Prostate gland (tissue), 2 donors: ENCODE results near the gene ZNRF3. TPM values are rescaled to one million over a fixed set of nuclear protein-coding genes. Genes with fewer than 3 reads are reported as not detected.

Source experiments
- DNase-seq: peaks from one replicate; pipeline ENCODE4 v3.0.0-alpha.2; 2019; ENCODE audit warnings: low spot score
- H3K27ac ChIP-seq, 2 donors: fragments of 200-600 bp; sonication (generic); 2 replicates each; pipeline ENCODE4 v1.5.1; 2017 to 2019
- H3K27me3 ChIP-seq: fragments of 200-600 bp; sonication (generic); replicated peaks from 2 replicates; pipeline ENCODE4 v1.5.1; 2019; ENCODE audit not compliant: insufficient read depth
- H3K36me3 ChIP-seq, 2 donors: fragments of 200-600 bp; sonication (generic); 1 replicate in 1 of 2; 2 replicates in 1 of 2; pipeline versions ENCODE4 v1.5.1 to v1.8.1; 2017 to 2019
- H3K4me1 ChIP-seq: fragments of 200-600 bp; sonication (generic); replicated peaks from 2 replicates; pipeline ENCODE4 v1.5.1; 2019
- H3K4me3 ChIP-seq, 2 donors: fragments of 200-600 bp; sonication (generic); 2 replicates each; pipeline ENCODE4 v1.5.1; 2017 to 2019
- H3K9me3 ChIP-seq: fragments of 200-600 bp; sonication (generic); 2 replicates; pipeline ENCODE4 v1.5.1; 2017
- CTCF ChIP-seq, 4 experiments: fragments of 200-600 bp in 2 of 4; fragments of 450-650 bp in 2 of 4; sonication (generic) in 2 of 4; IDR thresholded peaks; 1 replicate in 3 of 4; 2 replicates in 1 of 4; pipeline ENCODE4 v1.5.1; 2016 to 2019; ENCODE audit warnings: antibody characterized with exemption in 4 of 4, mild to moderate bottlenecking in 2 of 4, moderate library complexity in 2 of 4
- POLR2A ChIP-seq: fragments of 450-650 bp; IDR thresholded peaks from one replicate; pipeline ENCODE4 v1.6.1; 2016; ENCODE audit warnings: antibody characterized with exemption, mild to moderate bottlenecking
- POLR2AphosphoS5 ChIP-seq: sonication (generic); formaldehyde crosslinking; IDR thresholded peaks from one replicate; pipeline ENCODE4 v1.6.1; 2017; ENCODE audit warnings: antibody characterized with exemption
- WGBS: methylation state at CpG from one replicate; pipeline ENCODE4 v1.1.5; 2018; 5-methylcytosine and 5-hydroxymethylcytosine counted together
- intact Hi-C: fragments of 100-400 bp; cut with DNase I; formaldehyde crosslinking; loops from one replicate; pipeline ENCODE4 v1.14.2; 2022
- total RNA-seq, 2 donors: library from RNA; depleted of rRNA; stranded (reverse); fragments of >200 nt; gene quantifications; one replicate each; pipeline ENCODE4 v1.1.0, GENCODE V29; 2016

ZNRF3 gene
- total RNA-seq, 2 donors from 2014 or later: 38.5 to 46.1 TPM

DNA sequence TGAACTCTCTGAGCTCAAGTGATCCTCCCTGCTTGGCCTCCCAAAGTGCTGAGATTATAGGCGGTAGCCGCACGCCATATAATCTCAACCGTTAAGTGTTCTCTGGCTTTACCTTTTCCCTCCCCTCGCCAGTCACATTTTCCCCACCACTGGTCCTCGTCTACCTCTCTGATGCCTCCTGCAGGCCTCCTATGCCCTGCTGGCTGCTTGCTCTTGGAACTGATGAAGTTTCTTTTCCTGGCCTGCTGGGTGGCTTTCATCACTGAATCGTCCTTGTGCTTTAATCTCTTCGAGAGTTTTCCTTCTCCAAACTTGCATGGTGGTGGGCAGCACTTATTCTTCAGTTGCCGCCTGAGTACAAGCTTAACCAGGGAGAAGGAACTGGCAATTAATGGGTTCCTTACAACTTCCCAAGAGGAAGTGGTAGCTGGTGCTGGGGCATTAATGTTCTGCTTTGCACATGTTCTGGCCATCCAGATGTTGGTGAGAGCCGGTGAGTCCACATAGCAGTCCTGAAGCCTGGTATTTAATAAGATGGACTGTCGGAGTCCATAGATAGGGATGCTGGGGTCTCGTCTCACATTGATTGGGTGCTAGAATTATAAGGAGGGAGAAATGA is 177.0 kb downstream of the ZNRF3 start:
- no peak for DNase-seq
- intact Hi-C loops: no loop called here
- H3K36me3 ChIP-seq: no peaks in the 10 kb centered on the region

DNA sequence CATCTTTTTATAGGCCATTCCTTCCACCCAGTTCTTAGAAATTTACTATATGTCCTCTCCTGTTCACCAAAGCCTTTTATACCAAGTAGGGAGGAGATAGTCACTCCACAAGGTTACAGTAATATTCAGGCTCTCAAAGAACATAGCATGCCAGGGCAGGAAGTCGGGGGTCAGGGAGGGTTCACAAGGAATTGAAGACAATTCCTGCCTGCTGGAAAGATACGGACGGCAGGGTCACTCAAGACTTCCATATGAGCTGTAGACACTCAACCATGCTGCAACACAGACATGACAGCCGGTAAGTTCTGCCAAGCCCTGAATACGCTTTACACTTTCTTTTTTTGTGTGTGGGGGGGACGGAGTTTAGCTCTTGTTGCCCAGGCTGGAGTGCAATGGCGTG is 177.6 kb downstream of the ZNRF3 start:
- no peaks in the 10 kb centered on the region for H3K9me3 ChIP-seq
- no peak overlapping the region for H3K27ac ChIP-seq
- WGBS: 71% methylated on average over 7 of the region's 7 CpGs
- H3K36me3 ChIP-seq: no peaks in the 10 kb centered on the region
- peaks cover 4% of the 10 kb centered on the region for H3K4me1 ChIP-seq
- no peak for TF ChIP-seq POLR2A
- no peak for TF ChIP-seq CTCF (IDR thresholded peaks at IDR 0.05)
- TF ChIP-seq POLR2AphosphoS5: no peak
- no peak for DNase-seq
- intact Hi-C loops: no loop called here
- H3K4me3 ChIP-seq: no peak overlapping the region
- H3K27me3 ChIP-seq: no peaks in the 10 kb centered on the region

More for the DNA sequence above, 177.0 kb downstream of the ZNRF3 start:
- Histone ChIP-seq H3K27me3 (no peaks in the 10 kb centered on the region), H3K4me1 (peaks cover 4% of the 10 kb centered on the region), H3K9me3 (no peaks in the 10 kb centered on the region), H3K4me3 (no peak overlapping the region), H3K27ac (no peak overlapping the region)
- TF ChIP-seq POLR2A: no peak
- no peak for TF ChIP-seq POLR2AphosphoS5
- no peak for TF ChIP-seq CTCF (IDR thresholded peaks at IDR 0.05)
- WGBS: 88% methylated on average over 12 of the region's 12 CpGs

GRCh38 chr22:29061773-29062172 is 178.4 kb downstream of the ZNRF3 start, which contains the start of gene C22orf31:
C22orf31 (minus strand) TSS chr22:29061831; CDS start chr22:29061792, 39 bp downstream.
- no peaks in the 10 kb centered on the region for H3K9me3 ChIP-seq
- DNase-seq: no peak
- H3K27me3 ChIP-seq: no peaks in the 10 kb centered on the region
- TF ChIP-seq POLR2AphosphoS5: no peak
- intact Hi-C loops: no loop called here
- 53% methylated on average over 2 of the region's 2 CpGs for WGBS
- H3K4me3 ChIP-seq: no peak within 1 kb of the TSS
- no peaks in the 10 kb centered on the region for H3K36me3 ChIP-seq
- peaks cover 4% of the 10 kb centered on the region for H3K4me1 ChIP-seq
- no peak within 1 kb of the TSS for H3K27ac ChIP-seq

DNA sequence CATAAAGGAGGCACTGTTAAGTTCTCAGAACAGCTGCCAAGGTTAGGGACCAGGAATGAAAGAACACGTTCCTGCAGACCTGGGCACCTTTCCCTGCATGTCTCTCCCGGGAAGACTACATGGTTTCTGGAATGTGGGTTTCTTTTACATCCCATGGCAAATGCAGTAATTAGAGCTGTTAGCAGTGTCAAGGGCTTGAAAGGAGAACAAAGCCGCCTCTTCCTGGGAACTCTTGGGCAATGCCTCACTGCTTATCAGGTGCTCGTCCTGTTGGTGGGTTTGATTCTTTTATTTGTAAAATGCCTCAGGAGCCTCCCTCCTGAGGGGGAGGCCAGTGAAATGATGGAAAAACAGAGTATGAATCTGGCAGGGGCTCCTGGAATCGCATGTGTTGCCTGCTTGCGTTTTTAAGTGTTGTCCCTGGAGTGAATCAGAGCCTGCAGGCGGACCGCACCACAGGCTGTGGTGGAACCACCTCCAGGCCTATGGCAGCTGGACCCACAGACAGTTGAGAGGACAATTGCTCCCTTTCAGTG is 179.0 kb downstream of the ZNRF3 start:
- intact Hi-C loops: no loop called here
- DNase-seq: no peak
- no peak overlapping the region for H3K27ac ChIP-seq
- no peak overlapping the region for H3K4me3 ChIP-seq
- peaks cover 4% of the 10 kb centered on the region for H3K4me1 ChIP-seq
- no peaks in the 10 kb centered on the region for H3K9me3 ChIP-seq
- no peaks in the 10 kb centered on the region for H3K27me3 ChIP-seq
- no peak for TF ChIP-seq POLR2A
- no peaks in the 10 kb centered on the region for H3K36me3 ChIP-seq
- whole genome bisulfite sequencing: 41% methylated on average over 8 of the region's 8 CpGs

DNA sequence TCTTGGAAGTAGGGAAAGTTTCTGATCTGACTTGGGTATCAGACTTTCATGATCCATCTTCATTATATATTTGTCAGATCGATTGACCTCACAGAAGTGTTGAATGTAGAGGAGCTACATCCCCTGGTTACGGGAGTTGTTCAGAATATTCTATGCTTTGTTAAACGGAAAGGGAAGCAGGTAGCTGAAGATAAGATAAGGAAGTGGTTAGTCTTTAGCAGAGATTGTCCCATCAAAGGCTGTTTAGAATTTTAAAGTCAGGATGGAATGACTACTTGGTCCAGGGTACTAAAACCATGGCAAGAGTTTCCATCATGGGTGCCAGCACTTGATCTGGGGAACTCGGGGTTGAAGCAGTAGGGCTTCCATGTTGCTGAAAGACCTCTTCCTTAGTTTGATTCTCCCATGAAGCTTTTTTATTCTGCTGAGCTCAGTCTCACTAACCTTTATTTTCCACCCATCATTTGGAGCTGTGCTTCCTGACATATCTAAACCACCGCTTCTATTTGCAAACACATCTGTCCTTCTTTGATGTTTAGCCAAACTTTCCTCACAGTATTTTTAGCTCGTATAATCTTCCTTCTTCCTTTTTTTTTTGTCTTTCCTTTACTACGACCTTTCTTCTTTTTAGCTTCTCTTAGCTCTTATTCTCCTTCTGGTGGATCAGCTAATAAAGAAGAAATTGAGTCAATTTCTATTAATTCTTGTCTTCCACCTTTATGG is 182.3 kb downstream of the ZNRF3 start:
- intact Hi-C loops: no loop called here
- Histone ChIP-seq H3K9me3 (no peaks in the 10 kb centered on the region), H3K27me3 (no peaks in the 10 kb centered on the region), H3K36me3 (no peaks in the 10 kb centered on the region), H3K4me1 (no peaks in the 10 kb centered on the region), H3K27ac (no peak overlapping the region), H3K4me3 (no peak overlapping the region)
- WGBS: 36% methylated on average over 7 of the region's 7 CpGs
- no peak for TF ChIP-seq CTCF (IDR thresholded peaks at IDR 0.05)
- no peak for TF ChIP-seq POLR2A
- no peak for DNase-seq
